ENCODE results near the gene TPSAB1. TPM values are rescaled to one million over a fixed set of nuclear protein-coding genes. Genes with fewer than 3 reads are reported as not detected.

Gene TPSAB1
- total and polyA plus RNA-seq, 10 of the 15 experiments (the other 5 are each of a cell fraction or from before 2014, with no cell fraction given): 0.06 TPM; not detected in 9

- TF ChIP-seq SMC3 (IDR thresholded peaks at IDR 0.05; ENCODE audit: borderline replicate concordance, low read length): no peak
Observed at GRCh38 chr16:1192384-1193073, 48.0 kb upstream of the TPSAB1 start (continued).

DNA sequence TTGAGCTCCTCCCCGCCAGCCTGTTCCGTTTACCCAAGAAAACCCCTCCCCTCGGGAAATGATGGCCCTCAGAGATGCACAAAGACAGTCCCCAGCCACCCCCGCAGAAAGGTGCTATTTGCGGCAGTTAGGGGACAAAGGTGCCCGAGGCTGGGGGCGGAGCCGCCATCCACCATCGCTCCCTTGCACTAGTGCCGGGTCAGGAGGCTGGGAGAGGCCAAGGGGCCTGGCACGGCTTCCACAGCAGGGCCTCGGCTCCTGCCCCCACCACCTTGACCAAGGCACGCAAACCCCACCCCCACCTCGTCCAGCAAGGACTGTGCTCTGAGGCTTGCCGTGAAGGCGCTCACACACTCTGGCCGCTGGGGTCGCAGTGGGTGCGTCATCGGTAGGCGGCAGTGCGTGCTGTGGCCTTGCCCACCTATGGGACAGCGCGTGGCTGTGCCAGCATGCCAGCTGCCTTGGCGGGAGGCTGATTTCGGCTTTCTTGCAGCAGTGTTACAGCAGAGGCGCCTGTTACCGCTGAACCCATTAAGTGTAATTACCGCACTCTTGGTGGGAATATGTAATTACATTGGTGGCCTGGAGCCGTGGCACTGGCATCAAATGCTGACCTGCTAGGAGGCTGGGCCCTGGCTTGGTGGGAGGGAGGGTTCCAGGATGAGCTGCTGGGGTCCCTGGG is 47.2 kb upstream of the TPSAB1 start:
- H2AFZ ChIP-seq (ENCODE audit: control insufficient read depth, low read depth, low read length): no peak overlapping the region
- RAD21 ChIA-PET (ENCODE audit: unreplicated experiment): no interaction called here
- POLR2A ChIA-PET: no interaction called here
- H3K4me1 ChIP-seq (ENCODE audit: control insufficient read depth, insufficient read depth, low read length): no peaks in the 10 kb centered on the region
- no TSS peak for BruUV-seq (replicated peaks)
- no peaks in the 10 kb centered on the region for H3K27me3 ChIP-seq (replicated peaks in 1 of 2; ENCODE audit: control insufficient read depth in 2 of 2, insufficient read depth in 2 of 2, low read length in 1 of 2)
- H3K79me2 ChIP-seq (ENCODE audit: control insufficient read depth, insufficient read depth, low read length): no peaks in the 10 kb centered on the region
- TF ChIP-seq POLR2AphosphoS2 (IDR thresholded peaks at IDR 0.05; ENCODE audit: low read depth, low read length) (no peak), RBBP5 (conservative IDR thresholded peaks at IDR 0.05) (no peak), NFYA (IDR thresholded peaks at IDR 0.05; ENCODE audit: borderline replicate concordance, low read depth, low read length) (no peak), HCFC1 (IDR thresholded peaks at IDR 0.05; ENCODE audit: low read length) (no peak), MYB (IDR thresholded peaks at IDR 0.05; ENCODE audit: borderline replicate concordance, low read depth, low read length) (no peak), ZSCAN29 (IDR thresholded peaks at IDR 0.05) (no peak), ZBTB4 (CRISPR knock-in tag; IDR thresholded peaks at IDR 0.05) (no peak), STAT1 (conservative IDR thresholded peaks at IDR 0.05) (no peak), SIN3A (IDR thresholded peaks at IDR 0.05; ENCODE audit: low read depth, low read length) (no peak), EZH2 (IDR thresholded peaks at IDR 0.05; ENCODE audit: borderline replicate concordance, control insufficient read depth, low read depth, low read length) (no peak), MXI1 (IDR thresholded peaks at IDR 0.05; ENCODE audit: low read depth, low read length) (no peak), TARDBP (IDR thresholded peaks at IDR 0.05; ENCODE audit: borderline replicate concordance) (no peak), BHLHE40 (IDR thresholded peaks at IDR 0.05; ENCODE audit: borderline replicate concordance in 1 of 2, low read depth in 2 of 2, low read length in 1 of 2) (no peak), RAD51 (IDR thresholded peaks at IDR 0.05) (no peak)
- H3K27ac ChIP-seq (ENCODE audit: control insufficient read depth, insufficient read depth): no peak overlapping the region
- DNase-seq (ENCODE audit: low read depth, low spot score): no peak
- intact Hi-C loops (cut with micrococcal nuclease; ENCODE audit: unreplicated experiment) (no loop called here), in situ Hi-C loops (cut with MboI) (no loop called here)
- FAIRE-seq: no peak
- CTCF ChIA-PET: no interaction called here
- no peak overlapping the region for H3K9ac ChIP-seq (ENCODE audit: control insufficient read depth, insufficient read depth, low read length)
- no peaks in the 10 kb centered on the region for H3K9me3 ChIP-seq (replicated peaks; ENCODE audit: control insufficient read depth, insufficient read depth, low read length)
- H3K4me3 ChIP-seq: no peak overlapping the region
- no peaks in the 10 kb centered on the region for H3K36me3 ChIP-seq (ENCODE audit: control insufficient read depth in 2 of 2, insufficient read depth in 2 of 2, low read length in 1 of 2)
- ATAC-seq: no peak
- SMC1A ChIA-PET (ENCODE audit: uncharacterized antibody, unreplicated experiment): no interaction called here
- WGBS (ENCODE audit: insufficient coverage, insufficient replicate concordance, low lambda C conversion rate, missing lambda C conversion rate): 49% methylated on average over 30 of the region's 30 CpGs
- no peak overlapping the region for H3K4me2 ChIP-seq (ENCODE audit: control insufficient read depth, insufficient read depth)
- no peaks in the 10 kb centered on the region for H4K20me1 ChIP-seq (ENCODE audit: control insufficient read depth, insufficient read depth)

Measured in GM12878 (cell line).